SK-MEL-5 (cell line): ENCODE results near the gene OR2M5. TPM values are rescaled to one million over a fixed set of nuclear protein-coding genes. Genes with fewer than 3 reads are reported as not detected.

Experiments
- DNase-seq: peaks from one replicate; pipeline ENCODE4 v3.0.0-alpha.2; 2016; ENCODE audit warnings: low read depth, low spot score
- in situ Hi-C: cut with HindIII; loops from 2 replicates; pipeline ENCODE4 v1.10.0; 2016; ENCODE audit warnings: low sequenced_read_pairs, high pct_unique_total_duplicates, low pct_unique_long_range_greater_than_20kb
- polyA plus RNA-seq, 2 experiments: library from polyadenylated mRNA; depleted of rRNA; stranded (reverse); fragments of >200 nt; gene quantifications; 2 replicates each; pipeline ENCODE4 v1.2.3, GENCODE V29; 2015
- total RNA-seq: library from RNA; depleted of rRNA; stranded (reverse); fragments of >200 nt; shearing (Covaris generic); gene quantifications from 2 replicates; pipeline ENCODE4 v1.2.3, GENCODE V29; 2014; rRNA removed

OR2M5 gene
- not detected in 2 replicates for total RNA-seq
- not detected in 2 replicates for polyA plus RNA-seq (2015; cell fraction: cytosol; rRNA removed)
- polyA plus RNA-seq (2015; cell fraction: nucleus; rRNA removed) = not detected in 2 replicates

GRCh38 chr1:248144513-248145198 is at the start of gene OR2M5:
TSS of gene OR2M5 (plus strand) at chr1:248145148. CDS start at chr1:248145148, 0 bp downstream.
- DNase-seq = no peak
- in situ Hi-C loops = no loop called here

- in situ Hi-C loops = no loop called here
- no peak for DNase-seq
These were observed 46.4 kb upstream of the OR2M5 start for GRCh38 chr1:248098529-248098928.

GRCh38 chr1:248102847-248103246 is 42.1 kb upstream of the OR2M5 start:
- DNase-seq = no peak
- in situ Hi-C loops = no loop called here

GRCh38 chr1:248111157-248111556 is 33.8 kb upstream of the OR2M5 start:
- DNase-seq = no peak
- in situ Hi-C loops = no loop called here

GRCh38 chr1:248114890-248115289 is 30.1 kb upstream of the OR2M5 start:
- in situ Hi-C loops = no loop called here

GRCh38 chr1:248127653-248128052 is 17.3 kb upstream of the OR2M5 start:
- in situ Hi-C loops = no loop called here
- no peak for DNase-seq

More at GRCh38 chr1:248114890-248115289, 30.1 kb upstream of the OR2M5 start:
- DNase-seq = no peak

GRCh38 chr1:248136811-248137210 is 8.1 kb upstream of the OR2M5 start:
- DNase-seq = no peak
- in situ Hi-C loops = no loop called here

GRCh38 chr1:248140846-248141245 is 4.1 kb upstream of the OR2M5 start:
- in situ Hi-C loops = no loop called here
- DNase-seq = no peak

GRCh38 chr1:248143311-248143710 is 1.6 kb upstream of the OR2M5 start:
- no peak for DNase-seq
- in situ Hi-C loops = no loop called here

GRCh38 chr1:248152056-248152827 is 7.3 kb downstream of the OR2M5 start:
- in situ Hi-C loops = no loop called here
- no peak for DNase-seq

- in situ Hi-C loops = no loop called here
- no peak for DNase-seq
These were observed 11.0 kb downstream of the OR2M5 start for GRCh38 chr1:248155927-248156326.

GRCh38 chr1:248158758-248159157 is 13.8 kb downstream of the OR2M5 start:
- no peak for DNase-seq
- in situ Hi-C loops = no loop called here

- in situ Hi-C loops = no loop called here
- no peak for DNase-seq
These were observed 19.1 kb downstream of the OR2M5 start for GRCh38 chr1:248164031-248164430.

- in situ Hi-C loops = no loop called here
- no peak for DNase-seq
These were observed 20.2 kb downstream of the OR2M5 start for GRCh38 chr1:248165186-248165585.

- DNase-seq = no peak
- in situ Hi-C loops = no loop called here
These were observed 29.6 kb downstream of the OR2M5 start, which contains the start of gene OR2M2 for GRCh38 chr1:248174521-248174920. TSS of gene OR2M2 (plus strand) at chr1:248174821. CDS start at chr1:248179986, 5,165 bp downstream.

GRCh38 chr1:248183996-248184395 is 39.0 kb downstream of the OR2M5 start:
- in situ Hi-C loops = no loop called here
- no peak for DNase-seq

- DNase-seq = no peak
- in situ Hi-C loops = no loop called here
These were observed 42.4 kb downstream of the OR2M5 start for GRCh38 chr1:248187363-248187762.

- no peak for DNase-seq
- in situ Hi-C loops = no loop called here
These were observed 44.1 kb downstream of the OR2M5 start for GRCh38 chr1:248189026-248189425.

- DNase-seq = no peak
- in situ Hi-C loops = no loop called here
These were observed 49.2 kb downstream of the OR2M5 start for GRCh38 chr1:248194117-248194516.
